Pons (tissue), 1 donor: ENCODE data around the gene ATXN2.

ENCODE experiments used
- DNase-seq: peaks from one replicate; pipeline ENCODE4 v3.0.0-alpha.2; 2016; ENCODE audit warnings: low spot score

ATXN2 gene

GRCh38 chr12:111451649-111452129 lies 147.4 kb downstream of the ATXN2 start:
- DNase-seq: peak; percentile 91

- DNase-seq: peak; percentile 36
Observed at GRCh38 chr12:111451232-111451631, 147.9 kb downstream of the ATXN2 start.

DNA sequence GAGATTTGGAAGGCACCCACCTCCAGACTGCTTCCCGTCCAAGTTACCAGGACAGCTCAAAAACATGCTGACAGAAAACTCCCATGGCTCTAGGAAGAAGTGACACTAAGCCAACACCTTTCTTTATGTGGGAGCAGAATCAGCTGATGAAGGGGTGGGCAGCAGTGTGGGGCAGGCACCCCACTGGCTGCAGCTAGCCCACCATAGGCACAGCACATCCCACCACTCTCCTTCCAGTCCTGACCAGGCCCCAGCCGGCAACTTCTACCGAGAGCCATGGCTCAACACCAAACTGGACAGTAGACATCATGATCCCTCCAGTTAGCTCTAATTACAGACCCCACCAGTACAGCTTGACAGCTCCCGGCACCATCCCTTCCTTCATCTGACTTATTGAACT lies 148.4 kb downstream of the ATXN2 start:
- DNase-seq: no peak

GRCh38 chr12:111448846-111449790 lies 150.0 kb downstream of the ATXN2 start:
- peak; percentile 59 for DNase-seq

- no peak for DNase-seq
Observed at GRCh38 chr12:111448266-111448830, 150.8 kb downstream of the ATXN2 start.

DNA sequence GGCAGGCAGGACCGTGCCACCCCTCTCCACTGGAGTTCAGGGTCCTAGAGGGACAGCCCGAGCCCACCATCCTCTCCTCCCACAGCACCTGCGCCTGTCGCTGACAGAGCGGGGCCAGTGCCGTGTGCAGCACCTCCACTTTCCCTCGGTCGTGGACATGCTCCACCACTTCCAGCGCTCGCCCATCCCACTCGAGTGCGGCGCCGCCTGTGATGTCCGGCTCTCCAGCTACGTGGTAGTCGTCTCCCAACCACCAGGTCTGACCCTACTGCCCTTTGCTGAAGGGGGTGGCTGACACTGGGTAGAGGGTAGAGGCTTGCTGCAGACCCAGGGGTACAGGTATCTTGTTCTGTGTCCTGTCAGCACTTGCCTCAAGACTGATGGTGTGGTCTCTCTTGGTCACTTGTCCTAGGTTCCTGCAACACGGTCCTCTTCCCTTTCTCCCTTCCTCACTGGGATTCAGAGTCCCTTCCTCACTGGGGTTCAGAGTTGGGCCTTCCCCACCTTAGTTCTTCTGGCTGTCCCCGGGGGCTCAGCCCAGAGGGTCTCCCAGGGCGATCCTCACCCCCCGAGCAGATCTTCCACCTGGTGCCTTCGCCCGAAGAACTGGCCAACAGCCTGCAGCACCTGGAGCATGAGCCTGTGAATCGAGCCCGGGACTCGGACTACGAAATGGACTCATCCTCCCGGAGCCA lies 151.4 kb downstream of the ATXN2 start:
- DNase-seq: no peak

DNA sequence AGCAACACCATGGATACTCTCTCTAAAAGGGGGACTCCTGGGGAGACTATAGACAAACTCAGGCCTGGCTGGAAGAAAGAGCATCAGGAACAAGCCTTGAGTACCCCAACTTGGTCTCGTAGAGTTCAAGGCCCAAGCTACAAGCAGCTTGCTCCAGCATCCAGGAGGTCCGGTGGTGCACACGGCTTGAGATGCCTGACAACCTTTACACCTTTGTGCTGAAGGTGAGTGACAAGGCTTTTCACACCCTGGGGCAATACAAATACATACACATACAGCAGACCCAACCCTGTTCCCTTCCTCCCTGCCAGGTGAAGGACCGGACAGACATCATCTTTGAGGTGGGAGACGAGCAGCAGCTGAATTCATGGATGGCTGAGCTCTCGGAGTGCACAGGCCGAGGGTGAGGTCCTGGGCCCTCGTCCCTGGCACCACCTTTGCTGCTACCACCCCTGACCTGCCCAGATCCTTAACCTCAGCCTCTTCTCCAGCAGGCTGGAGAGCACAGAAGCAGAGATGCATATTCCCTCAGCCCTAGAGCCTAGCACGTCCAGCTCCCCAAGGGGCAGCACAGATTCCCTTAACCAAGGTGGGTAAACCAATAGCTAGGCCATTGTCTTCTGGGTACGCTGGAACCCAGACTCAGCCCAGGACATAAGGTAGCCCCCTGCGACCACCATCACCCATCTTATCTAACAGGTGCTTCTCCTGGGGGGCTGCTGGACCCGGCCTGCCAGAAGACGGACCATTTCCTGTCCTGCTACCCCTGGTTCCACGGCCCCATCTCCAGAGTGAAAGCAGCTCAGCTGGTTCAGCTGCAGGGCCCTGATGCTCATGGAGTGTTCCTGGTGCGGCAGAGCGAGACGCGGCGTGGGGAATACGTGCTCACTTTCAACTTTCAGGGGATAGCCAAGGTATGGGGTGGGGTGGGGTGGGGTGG lies 152.2 kb downstream of the ATXN2 start:
- no peak for DNase-seq

- DNase-seq: no peak
Observed at GRCh38 chr12:111445726-111446581, 153.2 kb downstream of the ATXN2 start.

DNA sequence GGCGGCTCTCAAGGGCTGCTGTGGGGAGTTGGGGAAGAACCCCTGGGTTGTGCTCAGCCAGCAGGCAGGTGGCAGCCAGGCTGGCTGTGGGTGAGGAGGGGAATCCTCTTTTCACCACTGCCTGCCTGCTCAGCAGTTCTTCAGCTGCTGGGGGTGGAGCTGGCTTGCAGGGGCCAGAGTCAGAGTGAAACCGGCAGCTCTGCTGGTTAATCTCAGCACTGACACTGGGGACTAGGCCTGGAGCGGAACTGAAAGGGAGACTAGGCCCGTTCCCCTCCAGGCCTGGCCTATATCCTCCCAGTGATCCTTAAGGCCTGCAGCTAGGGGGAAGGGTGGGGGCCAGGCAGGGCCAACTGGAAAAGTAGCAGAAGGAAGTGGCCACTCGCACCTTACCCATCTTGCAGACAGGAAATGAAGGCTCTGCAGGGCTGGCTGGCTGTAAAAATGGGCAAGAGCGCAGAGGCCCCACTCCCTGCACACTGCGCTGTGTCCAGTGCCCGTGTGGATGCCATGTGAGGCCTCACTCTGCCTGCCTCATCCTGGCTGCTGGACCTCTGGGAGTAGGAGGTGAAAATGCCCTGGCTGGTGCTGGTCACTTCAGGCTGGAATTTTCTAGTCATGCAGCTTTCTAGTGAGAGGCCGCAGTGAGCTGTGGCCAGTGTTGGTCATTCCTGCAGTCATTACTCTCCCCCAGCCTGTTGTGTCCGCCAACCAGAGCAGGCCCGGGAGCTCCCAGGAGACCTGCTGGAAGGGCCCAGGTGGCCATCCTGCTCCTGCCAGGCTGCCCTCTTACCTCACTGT lies 154.0 kb downstream of the ATXN2 start:
- DNase-seq: peak; percentile 78

- DNase-seq: no peak
Observed at GRCh38 chr12:111444314-111444924, 154.7 kb downstream of the ATXN2 start.

DNA sequence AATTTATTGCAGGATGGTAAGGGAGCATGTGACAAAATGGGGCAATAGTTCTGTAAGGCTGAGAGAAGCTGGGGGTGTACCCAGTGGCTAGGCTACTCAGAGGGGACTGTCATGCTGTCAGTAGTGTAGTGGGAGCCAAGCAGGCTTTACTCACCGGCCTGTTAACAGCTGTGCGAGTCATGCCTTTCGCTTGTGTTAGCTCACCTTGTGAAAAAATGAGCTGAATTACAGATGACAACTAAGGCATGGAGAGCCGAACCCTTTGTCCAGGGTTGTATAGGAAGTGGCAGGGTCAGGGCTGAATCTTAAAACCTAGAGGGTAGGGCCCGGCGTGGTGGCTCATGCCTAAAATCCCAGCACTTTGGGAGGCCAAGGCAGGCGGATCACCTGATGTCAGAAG lies 155.5 kb downstream of the ATXN2 start:
- DNase-seq: no peak

GRCh38 chr12:111443086-111443485 lies 156.0 kb downstream of the ATXN2 start:
- no peak for DNase-seq

GRCh38 chr12:111442301-111443045 lies 156.6 kb downstream of the ATXN2 start:
- DNase-seq: no peak

DNA sequence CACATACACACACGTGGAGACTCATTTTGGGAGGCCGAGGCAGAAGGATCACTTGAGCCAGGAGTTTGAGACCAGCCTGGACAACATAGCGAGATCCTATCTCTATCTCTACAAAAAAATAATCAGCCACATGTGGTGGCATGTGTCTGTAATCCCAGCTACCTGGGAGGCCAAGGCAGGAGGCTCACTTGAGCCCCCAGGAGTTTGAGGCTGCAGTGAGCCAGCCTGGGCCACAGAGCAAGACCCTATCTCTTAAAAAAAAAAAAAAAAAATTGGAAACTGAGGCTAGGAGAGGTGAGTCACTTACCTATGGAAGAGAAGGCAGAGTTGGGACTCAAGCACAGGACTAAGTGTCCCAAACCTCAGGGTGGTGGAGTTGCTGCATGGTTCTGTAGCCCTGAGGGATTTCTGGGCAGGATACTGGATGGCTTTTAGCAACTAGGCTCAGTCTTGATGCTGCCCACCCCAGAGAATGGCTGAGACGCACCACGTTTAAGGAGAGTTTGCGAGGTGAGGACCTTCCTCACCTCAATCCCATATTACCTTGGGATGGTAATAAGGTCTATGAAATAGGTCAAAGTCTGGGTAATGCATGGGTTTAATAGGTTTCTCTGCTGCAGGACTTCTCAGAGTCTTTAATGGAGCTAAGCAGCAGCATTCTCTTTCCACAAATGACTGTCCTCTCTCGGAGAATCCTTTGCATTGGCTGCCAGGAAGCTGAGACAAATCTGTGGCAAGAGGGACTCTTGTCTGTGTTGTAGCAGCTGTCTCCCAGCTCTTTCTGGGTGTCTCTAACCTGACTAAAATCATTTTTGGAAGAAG lies 157.8 kb downstream of the ATXN2 start:
- DNase-seq: no peak

DNA sequence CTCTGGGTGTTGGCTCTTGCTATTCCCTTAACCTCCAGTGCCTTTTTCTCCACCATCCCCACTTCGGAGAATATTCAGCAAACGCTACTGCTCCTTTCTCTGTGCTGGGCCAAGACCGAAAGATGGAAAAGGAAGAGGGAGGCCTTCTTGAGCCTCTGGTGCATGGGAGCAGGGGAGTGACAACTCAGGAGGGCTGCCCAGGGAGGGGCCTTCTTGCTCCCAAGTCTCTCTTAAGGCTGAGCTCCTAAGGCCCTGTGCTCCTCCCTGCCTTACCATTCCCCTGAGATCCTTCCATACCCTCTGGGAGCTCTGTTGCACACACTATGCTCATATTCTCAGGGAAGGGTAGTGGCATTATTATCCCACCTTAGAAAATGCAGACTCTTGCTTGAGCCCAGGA lies 158.5 kb downstream of the ATXN2 start:
- DNase-seq: no peak

- no peak for DNase-seq
Observed at GRCh38 chr12:111440152-111440551, 159.0 kb downstream of the ATXN2 start.

- DNase-seq: no peak
Observed at GRCh38 chr12:111439657-111440151, 159.4 kb downstream of the ATXN2 start.

DNA sequence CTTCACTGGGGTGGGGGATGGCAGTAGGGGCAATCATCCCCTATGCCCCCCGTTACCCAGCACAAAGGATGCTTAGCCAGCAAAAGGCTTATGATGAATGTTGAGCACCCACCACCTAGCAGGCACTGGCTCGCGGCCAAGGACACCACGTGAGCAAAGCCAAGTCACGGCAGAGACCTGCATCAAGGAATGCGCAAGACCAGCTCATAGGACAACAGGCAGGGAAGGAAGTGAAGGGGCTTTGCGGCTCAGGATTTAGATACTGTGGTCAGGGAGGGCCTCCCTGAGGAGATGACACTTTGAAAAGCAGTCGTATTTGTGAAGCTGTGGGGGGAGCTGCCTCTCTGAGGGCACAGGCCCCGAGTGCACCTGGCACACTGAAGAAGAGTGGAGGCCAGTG lies 160.6 kb downstream of the ATXN2 start:
- DNase-seq: no peak
